Hepatocyte (in vitro differentiated cells): ENCODE data around the gene ADAP1.

Experiments used
- EZH2 ChIP-seq: fragments of 200-600 bp; sonication (generic); IDR thresholded peaks from 2 replicates; pipeline ENCODE4 v1.6.1; 2016; ENCODE audit warnings: antibody characterized with exemption, mild to moderate bottlenecking, borderline replicate concordance
- EZH2phosphoT487 ChIP-seq: fragments of 200-600 bp; sonication (generic); IDR thresholded peaks from one replicate; pipeline ENCODE4 v1.6.1; 2018; ENCODE audit warnings: antibody characterized with exemption, mild to moderate bottlenecking, low read depth, moderate library complexity; ENCODE audit not compliant: unreplicated experiment, severe bottlenecking
- TF ChIP-seq, protein P1 (sequence below): fragments of 200-600 bp; sonication (generic); IDR thresholded peaks from 2 replicates; pipeline ENCODE4 v1.5.1; 2016; ENCODE audit warnings: antibody characterized with exemption, mild to moderate bottlenecking; ENCODE audit not compliant: poor library complexity

DNA sequence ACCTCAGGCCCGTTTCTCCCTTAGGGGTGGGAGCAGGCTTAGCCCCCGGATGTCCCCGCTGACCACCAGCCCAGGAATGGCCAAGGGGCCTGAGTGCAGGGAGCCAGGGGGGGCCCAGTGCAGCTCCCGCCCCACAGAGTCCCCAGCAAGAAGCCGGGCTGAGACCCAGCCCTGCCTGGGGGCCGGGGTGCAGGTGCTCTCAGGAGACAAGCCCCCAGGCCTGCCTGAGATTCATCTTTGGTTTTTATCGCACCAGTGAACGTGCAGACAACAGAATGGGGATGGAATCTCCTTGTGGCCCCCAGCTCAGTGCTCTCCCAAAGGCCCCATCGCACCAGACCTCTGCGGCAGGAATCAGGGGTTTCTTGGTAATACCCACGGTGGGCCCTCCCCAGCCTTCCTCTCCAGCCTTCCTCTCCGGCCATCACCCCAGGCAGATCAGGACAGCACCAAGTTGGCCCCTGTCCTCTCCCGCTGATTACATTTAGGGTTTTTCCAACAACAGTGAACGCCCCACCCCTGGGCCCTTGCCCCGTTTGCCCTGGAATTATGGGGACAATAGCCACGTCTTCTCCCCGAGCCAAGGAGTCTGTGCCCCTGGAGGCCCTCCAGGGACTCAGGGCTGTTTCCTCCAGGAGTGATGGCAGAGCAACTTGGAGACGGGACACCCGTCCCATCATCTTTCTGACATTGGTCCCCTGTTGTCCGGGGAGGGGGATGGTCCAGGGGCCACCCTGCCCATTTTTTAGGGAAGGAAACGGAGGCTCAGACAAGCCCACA, 22.4 kb downstream of the ADAP1 start:
- no peak for TF ChIP-seq EZH2phosphoT487
- TF ChIP-seq, protein P1, sequence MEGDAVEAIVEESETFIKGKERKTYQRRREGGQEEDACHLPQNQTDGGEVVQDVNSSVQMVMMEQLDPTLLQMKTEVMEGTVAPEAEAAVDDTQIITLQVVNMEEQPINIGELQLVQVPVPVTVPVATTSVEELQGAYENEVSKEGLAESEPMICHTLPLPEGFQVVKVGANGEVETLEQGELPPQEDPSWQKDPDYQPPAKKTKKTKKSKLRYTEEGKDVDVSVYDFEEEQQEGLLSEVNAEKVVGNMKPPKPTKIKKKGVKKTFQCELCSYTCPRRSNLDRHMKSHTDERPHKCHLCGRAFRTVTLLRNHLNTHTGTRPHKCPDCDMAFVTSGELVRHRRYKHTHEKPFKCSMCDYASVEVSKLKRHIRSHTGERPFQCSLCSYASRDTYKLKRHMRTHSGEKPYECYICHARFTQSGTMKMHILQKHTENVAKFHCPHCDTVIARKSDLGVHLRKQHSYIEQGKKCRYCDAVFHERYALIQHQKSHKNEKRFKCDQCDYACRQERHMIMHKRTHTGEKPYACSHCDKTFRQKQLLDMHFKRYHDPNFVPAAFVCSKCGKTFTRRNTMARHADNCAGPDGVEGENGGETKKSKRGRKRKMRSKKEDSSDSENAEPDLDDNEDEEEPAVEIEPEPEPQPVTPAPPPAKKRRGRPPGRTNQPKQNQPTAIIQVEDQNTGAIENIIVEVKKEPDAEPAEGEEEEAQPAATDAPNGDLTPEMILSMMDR, result no peak
- TF ChIP-seq EZH2, result no peak
